Activated T-helper 2 cell treated with anti-CD3 and anti-CD28 coated beads, Interferon-gamma antibody, Interleukin-2, Interleukin-4, amounts not matched to agents 10 μg/mL and 5 μg/mL and 100 μg/mL, durations not matched to agents 14 hours and 24 hours and 36 hours (primary cell): Measurements from ENCODE around the gene GAB2. TPM values are rescaled to one million over a fixed set of nuclear protein-coding genes. Genes with fewer than 3 reads are reported as not detected.
A peak's percentile ranks its signal among the peaks of the same experiment; 100 is the strongest.
"Not testable (repeated sequence)": the region's sequence is repeated elsewhere in the genome, so short reads cannot be mapped to it uniquely, and the experiment has no call there.

ENCODE experiments used
- DNase-seq: peaks from one replicate; pipeline ENCODE4 v3.0.0; 2021; ENCODE audit warnings: low spot score
- H3K27ac Mint-ChIP-seq: one replicate; pipeline ENCODE4 v1.8.0; 2021; ENCODE audit warnings: mixed read lengths
- H3K27me3 Mint-ChIP-seq: one replicate; pipeline ENCODE4 v1.8.0; 2021; ENCODE audit warnings: low read depth, mixed read lengths
- H3K36me3 Mint-ChIP-seq: one replicate; pipeline ENCODE4 v1.8.0; 2021; ENCODE audit warnings: low read depth, mixed read lengths
- H3K4me1 Mint-ChIP-seq: one replicate; pipeline ENCODE4 v1.8.0; 2021; ENCODE audit warnings: low read depth, mixed read lengths
- H3K4me3 Mint-ChIP-seq: one replicate; pipeline ENCODE4 v1.8.0; 2021; ENCODE audit warnings: low read depth, mild to moderate bottlenecking, moderate library complexity, mixed read lengths
- H3K9me3 Mint-ChIP-seq: one replicate; pipeline ENCODE4 v1.8.0; 2021; ENCODE audit warnings: mixed read lengths
- intact Hi-C: fragments of 100-400 bp; cut with micrococcal nuclease; formaldehyde crosslinking; loops from one replicate; pipeline ENCODE4 v1.15.1; 2023
- total RNA-seq: library from RNA; stranded (reverse); gene quantifications from 2 replicates; pipeline ENCODE4 v1.2.3, GENCODE V29; 2022

GAB2 gene
- total RNA-seq, 1 donor from 2014 or later: 32.8 TPM

DNA sequence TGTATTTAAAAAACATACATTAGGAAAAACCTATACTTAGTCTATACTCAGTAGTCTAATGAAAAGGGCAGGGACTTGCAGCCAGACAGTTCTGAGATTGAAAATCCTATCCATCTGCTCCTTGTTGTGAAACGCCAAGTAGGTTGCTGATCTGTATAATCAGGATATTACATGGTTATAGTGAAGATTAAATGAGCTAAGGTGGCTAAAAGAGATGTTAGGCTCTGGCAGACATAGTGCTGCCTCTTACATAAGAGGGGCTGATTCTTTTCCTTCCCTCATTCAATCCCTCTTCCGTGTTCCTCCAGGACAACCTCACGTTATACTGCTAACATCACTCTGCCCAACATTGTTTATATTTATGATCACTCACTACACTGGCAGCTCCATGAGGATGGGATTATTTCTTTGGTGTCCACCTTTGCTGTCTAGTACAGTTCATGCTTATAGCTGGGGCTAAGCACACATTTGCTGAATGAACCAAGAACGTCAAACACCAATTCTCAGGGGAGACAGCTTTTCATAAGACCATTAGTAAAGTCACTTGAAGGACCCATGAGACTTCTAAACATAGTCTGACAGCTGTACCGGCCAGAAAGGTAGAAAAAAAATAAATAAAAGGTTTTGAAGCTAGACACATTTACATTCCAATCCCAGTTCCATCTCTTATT, 46.3 kb downstream of the GAB2 start:
- H3K27me3 Mint-ChIP-seq: no peaks in the 10 kb centered on the region
- intact Hi-C loops: no loop called here
- peaks cover 38% of the 10 kb centered on the region for H3K36me3 Mint-ChIP-seq
- H3K4me3 Mint-ChIP-seq: no peak overlapping the region
- H3K27ac Mint-ChIP-seq: peak overlapping the region; percentile 6
- peaks cover 46% of the 10 kb centered on the region for H3K4me1 Mint-ChIP-seq
- H3K9me3 Mint-ChIP-seq: peaks cover under 1% of the 10 kb centered on the region
- no peak for DNase-seq

DNA sequence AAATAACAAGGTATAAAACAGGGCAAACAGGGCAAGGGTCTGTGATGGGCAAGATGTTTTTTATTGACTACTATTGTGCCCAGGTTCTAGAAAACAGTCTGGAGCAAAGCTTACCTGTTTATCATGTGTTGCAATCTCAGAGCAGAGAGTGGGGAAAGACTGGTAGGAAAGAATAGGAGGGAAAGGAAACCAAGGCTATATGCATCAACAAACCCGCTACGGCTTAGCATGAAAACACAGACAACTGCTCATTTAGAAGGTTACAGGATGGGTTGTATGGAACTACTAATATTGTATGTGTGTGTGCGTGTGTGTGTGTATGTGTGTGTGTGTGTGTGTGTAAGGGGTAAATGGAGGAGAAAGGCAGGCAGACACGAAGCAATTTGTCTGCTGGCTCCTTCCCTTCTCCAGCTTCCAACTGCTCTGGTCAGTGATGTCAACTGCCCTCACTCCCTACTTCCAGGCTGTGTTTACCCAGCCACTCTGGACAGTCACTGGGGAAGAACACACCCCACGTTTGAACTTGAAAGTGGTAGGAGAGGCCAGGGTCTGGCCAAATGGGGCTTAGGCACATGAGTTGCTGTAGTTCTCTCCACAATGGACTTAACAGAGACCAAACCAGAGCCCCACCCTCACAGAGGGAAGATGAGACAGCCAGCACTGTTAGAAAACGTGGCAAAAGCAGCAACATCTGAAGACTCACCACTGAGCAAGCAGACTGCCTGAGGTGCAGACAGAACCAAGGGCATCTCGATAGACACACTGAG, 47.0 kb downstream of the GAB2 start:
- intact Hi-C loops: no loop called here
- Mint-ChIP-seq H3K27me3 (no peaks in the 10 kb centered on the region), H3K27ac (no peak overlapping the region)

GRCh38 chr11:78365381-78365792, 52.2 kb downstream of the GAB2 start:
- intact Hi-C loops: no loop called here
- no peaks in the 10 kb centered on the region for H3K27me3 Mint-ChIP-seq
- peaks cover 32% of the 10 kb centered on the region for H3K36me3 Mint-ChIP-seq
- H3K4me3 Mint-ChIP-seq: no peak overlapping the region
- no peaks in the 10 kb centered on the region for H3K9me3 Mint-ChIP-seq
- DNase-seq: no peak
- H3K4me1 Mint-ChIP-seq: peaks cover 42% of the 10 kb centered on the region
- no peak overlapping the region for H3K27ac Mint-ChIP-seq

More for the DNA sequence above, 47.0 kb downstream of the GAB2 start:
- peaks cover 41% of the 10 kb centered on the region for H3K4me1 Mint-ChIP-seq
- H3K4me3 Mint-ChIP-seq: no peak overlapping the region
- DNase-seq: no peak
- H3K36me3 Mint-ChIP-seq: peaks cover 30% of the 10 kb centered on the region
- no peaks in the 10 kb centered on the region for H3K9me3 Mint-ChIP-seq

GRCh38 chr11:78364128-78364751, 53.4 kb downstream of the GAB2 start:
- H3K36me3 Mint-ChIP-seq: peaks cover 37% of the 10 kb centered on the region
- intact Hi-C loops: no loop called here
- H3K27me3 Mint-ChIP-seq: no peaks in the 10 kb centered on the region
- no peaks in the 10 kb centered on the region for H3K9me3 Mint-ChIP-seq
- H3K4me1 Mint-ChIP-seq: peaks cover 47% of the 10 kb centered on the region
- no peak overlapping the region for H3K27ac Mint-ChIP-seq
- no peak overlapping the region for H3K4me3 Mint-ChIP-seq
- DNase-seq: no peak

DNA sequence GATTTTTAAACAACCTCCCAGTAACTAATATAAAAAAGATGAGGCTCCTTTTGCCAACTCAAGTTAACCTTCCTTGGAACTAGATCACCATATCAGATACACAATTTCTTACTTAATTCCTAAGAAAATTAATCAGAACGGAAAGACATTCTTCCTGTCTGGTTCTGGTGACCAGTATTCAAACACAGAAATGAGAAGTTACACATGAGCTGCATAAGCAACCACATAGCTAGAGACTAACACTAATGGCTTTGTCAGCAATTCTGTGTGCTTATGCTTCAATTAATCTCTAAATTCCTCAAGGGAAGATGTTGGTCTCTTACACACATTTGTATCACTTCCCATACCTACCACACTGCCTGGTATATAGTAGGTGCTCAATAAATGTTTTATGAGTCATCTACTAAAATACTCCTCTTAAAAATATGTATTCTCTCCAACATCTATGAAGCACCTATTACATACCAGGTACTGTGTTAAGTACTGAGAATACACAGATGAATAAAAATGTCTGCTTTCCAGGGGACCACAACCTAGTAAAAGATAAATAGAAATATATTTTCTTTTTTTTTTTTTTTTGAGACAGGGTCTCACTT, 54.5 kb downstream of the GAB2 start:
- H3K4me1 Mint-ChIP-seq: peaks cover 55% of the 10 kb centered on the region
- no peaks in the 10 kb centered on the region for H3K27me3 Mint-ChIP-seq
- H3K27ac Mint-ChIP-seq: no peak overlapping the region
- H3K9me3 Mint-ChIP-seq: peaks cover 4% of the 10 kb centered on the region
- no peak for DNase-seq
- peaks cover 46% of the 10 kb centered on the region for H3K36me3 Mint-ChIP-seq
- intact Hi-C loops: no loop called here
- H3K4me3 Mint-ChIP-seq: no peak overlapping the region

GRCh38 chr11:78361228-78361627, 56.4 kb downstream of the GAB2 start:
- Mint-ChIP-seq H3K4me3 (no peak overlapping the region), H3K36me3 (peaks cover 56% of the 10 kb centered on the region), H3K27me3 (no peaks in the 10 kb centered on the region), H3K4me1 (peaks cover 64% of the 10 kb centered on the region), H3K9me3 (peaks cover 20% of the 10 kb centered on the region), H3K27ac (no peak overlapping the region)
- no peak for DNase-seq
- intact Hi-C loops: no loop called here

DNA sequence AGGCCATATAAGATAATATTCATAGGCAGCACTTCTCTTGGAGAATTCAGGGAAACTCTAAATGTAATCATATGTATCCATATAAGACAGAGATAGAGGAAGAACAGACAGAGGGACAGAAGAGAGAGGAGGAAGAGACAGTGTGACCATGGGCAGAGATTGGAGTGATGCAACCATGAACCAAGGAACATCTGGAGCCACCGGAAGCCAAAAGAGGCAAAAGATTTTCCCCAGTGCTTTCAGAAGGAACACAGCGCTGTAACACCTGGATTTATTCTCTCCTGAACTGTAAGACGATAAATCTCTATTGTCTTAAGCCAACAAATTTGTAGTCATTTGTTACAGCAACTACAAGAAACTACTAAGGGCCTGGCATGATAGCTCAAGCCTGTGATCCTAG, 57.7 kb downstream of the GAB2 start:
- intact Hi-C loops: loop anchor here (10.0 kb wide), 1 partner anchor 725 kb away; the partner anchor contains the start of gene CLNS1A
- peaks cover 68% of the 10 kb centered on the region for H3K4me1 Mint-ChIP-seq
- peaks cover 20% of the 10 kb centered on the region for H3K9me3 Mint-ChIP-seq
- no peak for DNase-seq
- peak overlapping the region; percentile 1 for H3K27ac Mint-ChIP-seq
- peaks cover 68% of the 10 kb centered on the region for H3K36me3 Mint-ChIP-seq
- no peaks in the 10 kb centered on the region for H3K27me3 Mint-ChIP-seq
- no peak overlapping the region for H3K4me3 Mint-ChIP-seq

DNA sequence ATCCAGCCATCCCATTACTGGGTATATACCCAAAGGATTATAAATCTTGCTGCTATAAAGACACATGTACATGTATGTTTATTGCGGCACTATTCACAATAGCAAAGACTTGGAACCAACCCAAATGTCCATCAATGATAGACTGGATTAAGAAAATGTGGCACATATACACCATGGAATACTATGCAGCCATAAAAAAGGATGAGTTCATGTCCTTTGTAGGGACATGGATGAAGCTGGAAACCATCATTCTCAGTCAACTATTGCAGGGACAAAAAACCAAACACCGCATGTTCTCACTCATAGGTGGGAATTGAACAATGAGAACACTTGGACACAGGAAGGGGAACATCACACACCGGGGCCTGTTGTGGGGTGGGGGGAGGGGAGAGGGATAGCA, 59.7 kb downstream of the GAB2 start:
- not testable (repeated sequence) for H3K4me3 Mint-ChIP-seq, DNase-seq, H3K27me3 Mint-ChIP-seq, H3K27ac Mint-ChIP-seq
- intact Hi-C loops: loop anchor here (10.0 kb wide), 1 partner anchor 723 kb away; the partner anchor contains the start of gene CLNS1A
- Mint-ChIP-seq H3K4me1 (peaks cover 68% of the 10 kb centered on the region), H3K9me3 (peaks cover 20% of the 10 kb centered on the region), H3K36me3 (peaks cover 71% of the 10 kb centered on the region)

- Mint-ChIP-seq H3K4me1 (peaks cover 68% of the 10 kb centered on the region), H3K9me3 (peaks cover 20% of the 10 kb centered on the region), H3K36me3 (peaks cover 67% of the 10 kb centered on the region)
- not testable (repeated sequence) for H3K27ac Mint-ChIP-seq, H3K4me3 Mint-ChIP-seq, DNase-seq, H3K27me3 Mint-ChIP-seq
- intact Hi-C loops: loop anchor here (10.0 kb wide), 1 partner anchor 723 kb away; the partner anchor contains the start of gene CLNS1A
Measured at GRCh38 chr11:78357425-78357824, 60.2 kb downstream of the GAB2 start.

GRCh38 chr11:78355742-78356141, 61.9 kb downstream of the GAB2 start:
- Mint-ChIP-seq H3K36me3 (peaks cover 61% of the 10 kb centered on the region), H3K4me1 (peaks cover 72% of the 10 kb centered on the region), H3K9me3 (peaks cover 20% of the 10 kb centered on the region)
- not testable (repeated sequence) for H3K27ac Mint-ChIP-seq, H3K4me3 Mint-ChIP-seq, H3K27me3 Mint-ChIP-seq, DNase-seq
- intact Hi-C loops: loop anchor here (10.0 kb wide), 1 partner anchor 721 kb away; the partner anchor contains the start of gene CLNS1A

DNA sequence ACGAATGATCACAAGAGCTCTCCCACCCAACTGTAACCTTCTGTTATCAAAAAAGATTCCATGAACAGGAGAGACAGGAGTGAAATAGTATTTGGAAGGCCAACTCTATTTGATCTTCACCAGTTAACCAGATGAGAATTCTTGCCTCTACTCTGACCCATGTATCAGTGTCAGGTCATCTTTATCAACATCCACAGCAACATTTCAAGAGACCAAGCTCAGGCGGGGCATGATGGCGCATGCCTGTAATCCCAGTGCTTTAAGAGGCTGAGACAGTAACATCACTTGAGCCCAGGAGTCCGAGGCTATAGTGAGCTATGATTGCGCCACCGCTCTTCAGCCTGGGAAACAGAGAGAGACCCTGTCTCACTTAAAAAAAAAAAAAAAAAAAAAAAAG, 62.3 kb downstream of the GAB2 start:
- Mint-ChIP-seq H3K36me3 (peaks cover 61% of the 10 kb centered on the region), H3K4me1 (peaks cover 75% of the 10 kb centered on the region), H3K27ac (peak overlapping the region; percentile 45), H3K27me3 (no peaks in the 10 kb centered on the region), H3K9me3 (peaks cover 20% of the 10 kb centered on the region), H3K4me3 (no peak overlapping the region)
- intact Hi-C loops: loop anchor here (10.0 kb wide), 1 partner anchor 721 kb away; the partner anchor contains the start of gene CLNS1A
- no peak for DNase-seq
